HL-60 (cell line): ENCODE results near the gene MSI2.

Experiments used
- DNase-seq, 2 experiments: peaks; one replicate each; pipeline ENCODE4 v3.0.0-alpha.2; 2010 to 2020; ENCODE audit warnings: low read depth in 1 of 2, low spot score in 1 of 2
- H3K27ac ChIP-seq: fragments of 250-450 bp; sonication (Bioruptor Pico); replicated peaks from 2 replicates; pipeline ENCODE4 v1.5.1; 2020; ENCODE audit warnings: mild to moderate bottlenecking, moderate library complexity
- H3K27me3 ChIP-seq: fragments of 250-450 bp; sonication (Bioruptor Pico); 2 replicates; pipeline ENCODE4 v1.5.1; 2021; ENCODE audit warnings: mild to moderate bottlenecking, moderate library complexity; ENCODE audit not compliant: insufficient read depth, poor library complexity, severe bottlenecking
- H3K4me3 ChIP-seq: replicated peaks from 2 replicates; pipeline ENCODE4 v1.5.1; 2011; ENCODE audit warnings: mild to moderate bottlenecking, control low read depth, low read length; ENCODE audit not compliant: insufficient read depth
- GABPA ChIP-seq: IDR thresholded peaks from 2 replicates; pipeline ENCODE4 v1.6.1; 2012; ENCODE audit warnings: low read depth
- POLR2AphosphoS5 ChIP-seq: IDR thresholded peaks from 2 replicates; pipeline ENCODE4 v1.6.1; 2012; ENCODE audit warnings: low read depth
- REST ChIP-seq: IDR thresholded peaks from 2 replicates; pipeline ENCODE4 v1.6.1; 2012; ENCODE audit warnings: low read depth; ENCODE audit not compliant: insufficient replicate concordance
- SPI1 ChIP-seq: IDR thresholded peaks from 2 replicates; pipeline ENCODE4 v1.6.1; 2012; ENCODE audit warnings: low read depth, mild to moderate bottlenecking, borderline replicate concordance
- TF ChIP-seq, protein P1 (sequence below): IDR thresholded peaks from one replicate; pipeline ENCODE4 v1.5.1; 2011; ENCODE audit warnings: low read length, control low read depth, inconsistent platforms; ENCODE audit not compliant: insufficient read depth

MSI2 gene

GRCh38 chr17:57651451-57651850 lies 395.1 kb downstream of the MSI2 start:
- no peak for DNase-seq
- Histone ChIP-seq H3K27ac (no peak overlapping the region), H3K4me3 (no peak overlapping the region), H3K27me3 (no peaks in the 10 kb centered on the region)
- TF ChIP-seq SPI1 (no peak), GABPA (no peak), POLR2AphosphoS5 (no peak), REST (no peak)
- TF ChIP-seq, protein P1, sequence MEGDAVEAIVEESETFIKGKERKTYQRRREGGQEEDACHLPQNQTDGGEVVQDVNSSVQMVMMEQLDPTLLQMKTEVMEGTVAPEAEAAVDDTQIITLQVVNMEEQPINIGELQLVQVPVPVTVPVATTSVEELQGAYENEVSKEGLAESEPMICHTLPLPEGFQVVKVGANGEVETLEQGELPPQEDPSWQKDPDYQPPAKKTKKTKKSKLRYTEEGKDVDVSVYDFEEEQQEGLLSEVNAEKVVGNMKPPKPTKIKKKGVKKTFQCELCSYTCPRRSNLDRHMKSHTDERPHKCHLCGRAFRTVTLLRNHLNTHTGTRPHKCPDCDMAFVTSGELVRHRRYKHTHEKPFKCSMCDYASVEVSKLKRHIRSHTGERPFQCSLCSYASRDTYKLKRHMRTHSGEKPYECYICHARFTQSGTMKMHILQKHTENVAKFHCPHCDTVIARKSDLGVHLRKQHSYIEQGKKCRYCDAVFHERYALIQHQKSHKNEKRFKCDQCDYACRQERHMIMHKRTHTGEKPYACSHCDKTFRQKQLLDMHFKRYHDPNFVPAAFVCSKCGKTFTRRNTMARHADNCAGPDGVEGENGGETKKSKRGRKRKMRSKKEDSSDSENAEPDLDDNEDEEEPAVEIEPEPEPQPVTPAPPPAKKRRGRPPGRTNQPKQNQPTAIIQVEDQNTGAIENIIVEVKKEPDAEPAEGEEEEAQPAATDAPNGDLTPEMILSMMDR: no peak

- H3K27me3 ChIP-seq: no peaks in the 10 kb centered on the region
- no peak overlapping the region for H3K27ac ChIP-seq
- no peak overlapping the region for H3K4me3 ChIP-seq
- TF ChIP-seq, protein P1: no peak
- TF ChIP-seq POLR2AphosphoS5 (no peak), REST (no peak), SPI1 (no peak), GABPA (no peak)
- DNase-seq: no peak
Observed at GRCh38 chr17:57651996-57652395, 395.7 kb downstream of the MSI2 start.

DNA sequence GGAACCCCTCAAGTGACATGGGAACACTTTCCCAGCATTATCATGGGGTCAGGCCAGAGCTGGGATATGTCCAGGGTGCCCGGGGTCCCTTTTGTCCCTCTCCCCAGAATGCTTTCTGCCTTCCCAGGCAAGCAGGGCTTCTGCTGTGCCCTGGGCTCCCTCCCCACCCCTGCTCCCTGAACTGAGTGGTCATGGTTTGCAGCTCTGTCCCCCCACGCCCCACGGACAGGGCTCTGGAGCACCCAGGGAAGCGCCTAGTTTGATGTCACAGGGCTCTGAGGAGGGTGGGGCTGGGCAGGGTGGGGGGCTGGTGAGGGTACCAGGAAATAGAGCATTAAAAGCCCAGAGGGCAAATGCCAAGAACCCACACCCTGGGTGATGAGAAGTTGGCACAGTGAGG lies 396.5 kb downstream of the MSI2 start:
- Histone ChIP-seq H3K27me3 (no peaks in the 10 kb centered on the region), H3K27ac (no peak overlapping the region), H3K4me3 (no peak overlapping the region)
- DNase-seq: no peak
- TF ChIP-seq GABPA (no peak), POLR2AphosphoS5 (no peak), SPI1 (no peak), REST (no peak)
- TF ChIP-seq, protein P1: no peak
